Measurements from ENCODE around the gene MORN2. TPM values are rescaled to one million over a fixed set of nuclear protein-coding genes. Genes with fewer than 3 reads are reported as not detected.

MORN2 gene
- total RNA-seq, 1 donor from 2014 or later, result 42.9 TPM

DNA sequence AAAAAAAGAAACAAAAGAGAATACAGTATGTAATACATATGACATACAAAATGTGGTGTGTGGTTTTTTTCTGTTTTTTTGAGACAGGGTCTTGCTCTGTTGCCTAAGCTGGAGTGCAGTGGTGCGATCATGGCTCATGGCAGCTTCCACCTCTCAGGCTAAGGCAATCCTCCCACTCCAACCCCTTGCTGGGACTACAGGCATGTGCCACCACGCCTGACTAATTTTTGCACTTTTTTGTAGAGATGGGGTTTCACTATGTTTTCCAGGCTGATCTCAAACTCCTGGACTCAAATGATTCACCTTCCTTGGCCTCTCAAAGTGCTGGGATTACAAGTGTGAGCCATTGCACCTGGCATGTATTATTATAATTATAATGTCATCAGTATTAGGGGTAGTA lies 39.0 kb upstream of the MORN2 start:
- no peaks in the 10 kb centered on the region for H3K27me3 ChIP-seq
- no peak overlapping the region for H3K9ac ChIP-seq
- H3K27ac Mint-ChIP-seq, result no peak overlapping the region
- H3K4me3 ChIP-seq, result no peak overlapping the region
- no peaks in the 10 kb centered on the region for H3K79me2 ChIP-seq (ENCODE audit: low read depth)
- H3K4me1 ChIP-seq, result no peaks in the 10 kb centered on the region
- TF ChIP-seq, protein P1, sequence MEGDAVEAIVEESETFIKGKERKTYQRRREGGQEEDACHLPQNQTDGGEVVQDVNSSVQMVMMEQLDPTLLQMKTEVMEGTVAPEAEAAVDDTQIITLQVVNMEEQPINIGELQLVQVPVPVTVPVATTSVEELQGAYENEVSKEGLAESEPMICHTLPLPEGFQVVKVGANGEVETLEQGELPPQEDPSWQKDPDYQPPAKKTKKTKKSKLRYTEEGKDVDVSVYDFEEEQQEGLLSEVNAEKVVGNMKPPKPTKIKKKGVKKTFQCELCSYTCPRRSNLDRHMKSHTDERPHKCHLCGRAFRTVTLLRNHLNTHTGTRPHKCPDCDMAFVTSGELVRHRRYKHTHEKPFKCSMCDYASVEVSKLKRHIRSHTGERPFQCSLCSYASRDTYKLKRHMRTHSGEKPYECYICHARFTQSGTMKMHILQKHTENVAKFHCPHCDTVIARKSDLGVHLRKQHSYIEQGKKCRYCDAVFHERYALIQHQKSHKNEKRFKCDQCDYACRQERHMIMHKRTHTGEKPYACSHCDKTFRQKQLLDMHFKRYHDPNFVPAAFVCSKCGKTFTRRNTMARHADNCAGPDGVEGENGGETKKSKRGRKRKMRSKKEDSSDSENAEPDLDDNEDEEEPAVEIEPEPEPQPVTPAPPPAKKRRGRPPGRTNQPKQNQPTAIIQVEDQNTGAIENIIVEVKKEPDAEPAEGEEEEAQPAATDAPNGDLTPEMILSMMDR (IDR thresholded peaks at IDR 0.05), result no peak
- no peak for TF ChIP-seq EZH2phosphoT487 (IDR thresholded peaks at IDR 0.05)
- TF ChIP-seq EZH2 (IDR thresholded peaks at IDR 0.05), result no peak
- peaks cover 18% of the 10 kb centered on the region for H3K36me3 Mint-ChIP-seq
- no peaks in the 10 kb centered on the region for H3F3A ChIP-seq (ENCODE audit: low read depth)
- no peaks in the 10 kb centered on the region for H3K27me3 Mint-ChIP-seq (ENCODE audit: insufficient read depth, low read depth)
- H3K9me3 Mint-ChIP-seq, result no peaks in the 10 kb centered on the region
- no peak overlapping the region for H3K27ac ChIP-seq
- no peaks in the 10 kb centered on the region for H3K4me1 Mint-ChIP-seq
- no peak overlapping the region for H3K4me3 Mint-ChIP-seq
- H3K4me2 ChIP-seq, result no peak overlapping the region
- H3K36me3 ChIP-seq, result peaks cover 5% of the 10 kb centered on the region
- no peaks in the 10 kb centered on the region for H4K20me1 ChIP-seq (ENCODE audit: low read depth)
- no peak overlapping the region for H2AFZ ChIP-seq (replicated peaks)
- H3K9me3 ChIP-seq (ENCODE audit: low read depth), result no peaks in the 10 kb centered on the region
- DNase-seq (ENCODE audit: low spot score), result no peak

DNA sequence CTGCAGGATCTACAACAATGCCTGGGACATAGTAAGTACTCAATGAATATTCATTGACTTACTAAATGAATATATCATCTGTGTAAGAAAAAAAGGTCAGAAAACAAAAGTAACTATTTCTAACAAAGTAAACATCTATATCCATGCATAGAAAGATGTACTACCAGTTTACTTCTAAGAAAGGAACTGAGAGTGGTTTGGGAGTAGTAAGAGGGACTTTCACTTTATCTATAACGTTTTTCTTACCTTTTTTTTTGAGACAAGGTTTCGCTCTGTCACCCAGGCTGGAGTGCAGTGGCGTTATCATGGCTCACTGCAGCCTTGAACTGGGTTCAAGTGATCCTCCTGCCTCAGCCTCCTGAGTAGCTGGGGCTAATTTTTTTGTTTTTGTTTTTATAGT lies 25.7 kb upstream of the MORN2 start:
- DNase-seq (ENCODE audit: low spot score), result no peak
- no peaks in the 10 kb centered on the region for H3K4me1 Mint-ChIP-seq
- no peak overlapping the region for H2AFZ ChIP-seq (replicated peaks)

DNA sequence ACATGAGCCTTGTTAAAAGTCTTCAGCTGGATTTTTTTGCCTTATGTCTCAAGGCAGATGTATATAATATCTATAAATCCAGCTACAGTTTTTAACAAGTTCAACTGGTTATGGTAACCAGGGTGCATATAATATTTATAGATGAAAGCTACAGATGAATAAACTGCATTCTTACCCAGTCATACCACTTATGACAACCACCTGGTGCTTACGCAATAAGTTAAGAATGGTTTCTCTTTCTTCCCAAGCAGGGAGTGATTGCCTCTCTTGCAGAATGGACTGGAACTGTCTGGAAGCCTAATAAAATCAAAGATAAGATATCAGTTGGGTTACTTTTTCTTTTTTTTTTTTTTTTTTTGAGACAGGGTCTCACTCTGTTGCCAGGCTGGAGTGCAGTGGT lies 19.6 kb upstream of the MORN2 start:
- H3K9ac ChIP-seq, result no peak overlapping the region
- peaks cover 14% of the 10 kb centered on the region for H3K36me3 ChIP-seq
- no peak overlapping the region for H2AFZ ChIP-seq (replicated peaks)
- Mint-ChIP-seq H3K27ac (no peak overlapping the region), H3K4me1 (no peaks in the 10 kb centered on the region), H3K27me3 (ENCODE audit: insufficient read depth, low read depth) (no peaks in the 10 kb centered on the region), H3K36me3 (peaks cover 29% of the 10 kb centered on the region), H3K9me3 (no peaks in the 10 kb centered on the region), H3K4me3 (no peak overlapping the region)
- TF ChIP-seq EZH2phosphoT487 (IDR thresholded peaks at IDR 0.05) (no peak), EZH2 (IDR thresholded peaks at IDR 0.05) (no peak)
- TF ChIP-seq, protein P1 (IDR thresholded peaks at IDR 0.05), result no peak
- H3F3A ChIP-seq (ENCODE audit: low read depth), result no peaks in the 10 kb centered on the region
- H3K27me3 ChIP-seq, result no peaks in the 10 kb centered on the region
- no peak for DNase-seq (ENCODE audit: low spot score)
- H3K4me3 ChIP-seq, result no peak overlapping the region
- H3K4me1 ChIP-seq, result no peaks in the 10 kb centered on the region
- no peak overlapping the region for H3K4me2 ChIP-seq
- H4K20me1 ChIP-seq (ENCODE audit: low read depth), result no peaks in the 10 kb centered on the region
- no peaks in the 10 kb centered on the region for H3K79me2 ChIP-seq (ENCODE audit: low read depth)
- H3K9me3 ChIP-seq (ENCODE audit: low read depth), result no peaks in the 10 kb centered on the region
- H3K27ac ChIP-seq, result no peak overlapping the region

More for the DNA sequence above, 25.7 kb upstream of the MORN2 start:
- H3K27ac Mint-ChIP-seq, result no peak overlapping the region
- H3K27me3 ChIP-seq, result no peaks in the 10 kb centered on the region
- H3K4me3 ChIP-seq, result no peak overlapping the region
- no peaks in the 10 kb centered on the region for H3K9me3 ChIP-seq (ENCODE audit: low read depth)
- H3K27me3 Mint-ChIP-seq (ENCODE audit: insufficient read depth, low read depth), result no peaks in the 10 kb centered on the region
- TF ChIP-seq, protein P1 (IDR thresholded peaks at IDR 0.05), result no peak
- no peak for TF ChIP-seq EZH2 (IDR thresholded peaks at IDR 0.05)
- no peak for TF ChIP-seq EZH2phosphoT487 (IDR thresholded peaks at IDR 0.05)
- H3K36me3 Mint-ChIP-seq, result peaks cover 14% of the 10 kb centered on the region
- no peaks in the 10 kb centered on the region for H3K4me1 ChIP-seq
- H3K9ac ChIP-seq, result no peak overlapping the region
- H3F3A ChIP-seq (ENCODE audit: low read depth), result no peaks in the 10 kb centered on the region
- H3K9me3 Mint-ChIP-seq, result no peaks in the 10 kb centered on the region
- H3K4me2 ChIP-seq, result no peak overlapping the region
- H4K20me1 ChIP-seq (ENCODE audit: low read depth), result no peaks in the 10 kb centered on the region
- H3K4me3 Mint-ChIP-seq, result no peak overlapping the region
- H3K27ac ChIP-seq, result no peak overlapping the region
- peaks cover 6% of the 10 kb centered on the region for H3K36me3 ChIP-seq
- H3K79me2 ChIP-seq (ENCODE audit: low read depth), result no peaks in the 10 kb centered on the region
